WERI-Rb-1 (cell line): ENCODE data around the gene SSH3.

Source experiments
- DNase-seq: peaks from one replicate; pipeline ENCODE4 v3.0.0-alpha.2; 2020
- H3K27ac ChIP-seq: fragments of 250-450 bp; sonication (Bioruptor Pico); 2 replicates; pipeline ENCODE4 v1.5.1; 2020; ENCODE audit warnings: mild to moderate bottlenecking, moderate library complexity
- H3K27me3 ChIP-seq: fragments of 250-450 bp; sonication (Bioruptor Pico); 2 replicates; pipeline ENCODE4 v1.5.1; 2021; ENCODE audit warnings: mild to moderate bottlenecking, low read depth, moderate library complexity; ENCODE audit not compliant: insufficient read depth, severe bottlenecking
- H3K36me3 ChIP-seq: fragments of 250-450 bp; sonication (Bioruptor Pico); 2 replicates; pipeline ENCODE4 v1.5.1; 2020; ENCODE audit warnings: mild to moderate bottlenecking, moderate library complexity
- H3K4me3 ChIP-seq: 2 replicates; pipeline ENCODE4 v1.5.1; 2011; ENCODE audit warnings: low read depth, mild to moderate bottlenecking, control low read depth, low read length
- H3K9me3 ChIP-seq: fragments of 250-450 bp; sonication (Bioruptor Pico); 2 replicates; pipeline ENCODE4 v1.5.1; 2021; ENCODE audit warnings: mild to moderate bottlenecking, moderate library complexity; ENCODE audit not compliant: severe bottlenecking
- CTCF ChIP-seq: IDR thresholded peaks from 2 replicates; pipeline ENCODE4 v1.5.1; 2011; ENCODE audit warnings: low read depth, mild to moderate bottlenecking, control low read depth, inconsistent platforms, low read length

Gene SSH3

GRCh38 chr11:67354075-67355022 is 51.0 kb downstream of the SSH3 start:
- no peaks in the 10 kb centered on the region for H3K36me3 ChIP-seq
- no peaks in the 10 kb centered on the region for H3K9me3 ChIP-seq
- peak overlapping the region; percentile 65 for H3K4me3 ChIP-seq
- peak overlapping the region; percentile 85 for H3K27ac ChIP-seq
- H3K27me3 ChIP-seq = no peaks in the 10 kb centered on the region
- peak; percentile 62 for DNase-seq
- TF ChIP-seq CTCF = no peak

- H3K27ac ChIP-seq = peak overlapping the region; percentile 85
- no peak overlapping the region for H3K4me3 ChIP-seq
- TF ChIP-seq CTCF = no peak
- peak; percentile 42 for DNase-seq
- no peaks in the 10 kb centered on the region for H3K27me3 ChIP-seq
- no peaks in the 10 kb centered on the region for H3K9me3 ChIP-seq
- H3K36me3 ChIP-seq = no peaks in the 10 kb centered on the region
Measured at GRCh38 chr11:67355023-67355793, 51.9 kb downstream of the SSH3 start.

GRCh38 chr11:67355794-67356386 is 52.6 kb downstream of the SSH3 start:
- no peak for DNase-seq
- Histone ChIP-seq H3K27me3 (no peaks in the 10 kb centered on the region), H3K9me3 (no peaks in the 10 kb centered on the region), H3K4me3 (no peak overlapping the region), H3K36me3 (no peaks in the 10 kb centered on the region), H3K27ac (peak overlapping the region; percentile 85)
- no peak for TF ChIP-seq CTCF

- Histone ChIP-seq H3K9me3 (no peaks in the 10 kb centered on the region), H3K36me3 (no peaks in the 10 kb centered on the region), H3K27me3 (no peaks in the 10 kb centered on the region), H3K4me3 (no peak overlapping the region), H3K27ac (peak overlapping the region; percentile 85)
- no peak for TF ChIP-seq CTCF
- DNase-seq = peak; percentile 25
Measured at GRCh38 chr11:67356387-67356863, 53.1 kb downstream of the SSH3 start.

GRCh38 chr11:67356864-67357561 is 53.7 kb downstream of the SSH3 start:
- Histone ChIP-seq H3K4me3 (no peak overlapping the region), H3K9me3 (no peaks in the 10 kb centered on the region), H3K27me3 (no peaks in the 10 kb centered on the region), H3K36me3 (no peaks in the 10 kb centered on the region), H3K27ac (peak overlapping the region; percentile 85)
- DNase-seq = peak; percentile 78
- TF ChIP-seq CTCF = peak; percentile 86
